ENCODE data around the gene SYT5. TPM values are rescaled to one million over a fixed set of nuclear protein-coding genes. Genes with fewer than 3 reads are reported as not detected.

Gene SYT5
- total and polyA plus RNA-seq, 4 donors: 0.06 to 0.40 (median 0.33) TPM; not detected in 1

- no peak for TF ChIP-seq CTCF (IDR thresholded peaks at IDR 0.05; ENCODE audit: control extremely low read depth, extremely low read depth)
- peak in 1 of 3 donors; percentile 27 for DNase-seq
- 56 to 73% methylated on average over 25 of the region's 25 CpGs for WGBS, 2 donors
- Histone ChIP-seq H3K27me3 (ENCODE audit: control insufficient read depth in 3 of 3, insufficient read depth in 3 of 3, low read length in 2 of 3) (peaks cover 0 to 6% (median 3%) of the 10 kb centered on the region in 3 donors), H3K27ac (ENCODE audit: low read depth in 1 of 2, low read length in 1 of 2) (no peak overlapping the region), H3K36me3 (ENCODE audit: control insufficient read depth in 4 of 4, insufficient read depth in 4 of 4, low read length in 4 of 4) (no peaks in the 10 kb centered on the region), H3K9me3 (ENCODE audit: control insufficient read depth in 4 of 4, insufficient read depth in 3 of 4, low read length in 3 of 4) (no peaks in the 10 kb centered on the region), H3K9ac (ENCODE audit: insufficient read depth in 1 of 2, low read length in 2 of 2) (no peak overlapping the region), H3K4me1 (ENCODE audit: control insufficient read depth in 5 of 5, insufficient read depth in 5 of 5, low read length in 5 of 5) (peaks cover 0 to 2% (median 0%) of the 10 kb centered on the region in 5 donors), H3K4me3 (no peak overlapping the region)
- ATAC-seq (ENCODE audit: insufficient read depth, low FRiP score): no peak
These were observed 46.2 kb downstream of the SYT5 start for GRCh38 chr19:55133639-55134444.

GRCh38 chr19:55132453-55133129 is 47.5 kb downstream of the SYT5 start:
- ATAC-seq (ENCODE audit: insufficient read depth, low FRiP score): no peak

GRCh38 chr19:55131421-55131820 is 48.7 kb downstream of the SYT5 start:
- H3K4me3 ChIP-seq: no peak overlapping the region
- ATAC-seq (ENCODE audit: insufficient read depth, low FRiP score) (no peak), DNase-seq (no peak)
- no peak overlapping the region for H3K9ac ChIP-seq (ENCODE audit: insufficient read depth in 1 of 2, low read length in 2 of 2)
- 79 to 82% methylated on average over 16 of the region's 16 CpGs for WGBS, 2 donors
- H3K36me3 ChIP-seq (ENCODE audit: control insufficient read depth in 4 of 4, insufficient read depth in 4 of 4, low read length in 4 of 4): no peaks in the 10 kb centered on the region
- H3K9me3 ChIP-seq (ENCODE audit: control insufficient read depth in 4 of 4, insufficient read depth in 3 of 4, low read length in 3 of 4): no peaks in the 10 kb centered on the region
- peaks cover 0 to 6% (median 3%) of the 10 kb centered on the region in 3 donors for H3K27me3 ChIP-seq (ENCODE audit: control insufficient read depth in 3 of 3, insufficient read depth in 3 of 3, low read length in 2 of 3)
- peaks cover 0 to 2% (median 0%) of the 10 kb centered on the region in 5 donors for H3K4me1 ChIP-seq (ENCODE audit: control insufficient read depth in 5 of 5, insufficient read depth in 5 of 5, low read length in 5 of 5)
- TF ChIP-seq CTCF (IDR thresholded peaks at IDR 0.05; ENCODE audit: control extremely low read depth, extremely low read depth): no peak
- no peak overlapping the region for H3K27ac ChIP-seq (ENCODE audit: low read depth in 1 of 2, low read length in 1 of 2)

More at GRCh38 chr19:55132453-55133129, 47.5 kb downstream of the SYT5 start:
- peaks cover 0 to 2% (median 0%) of the 10 kb centered on the region in 5 donors for H3K4me1 ChIP-seq (ENCODE audit: control insufficient read depth in 5 of 5, insufficient read depth in 5 of 5, low read length in 5 of 5)
- H3K9ac ChIP-seq (ENCODE audit: insufficient read depth in 1 of 2, low read length in 2 of 2): no peak overlapping the region
- no peaks in the 10 kb centered on the region for H3K36me3 ChIP-seq (ENCODE audit: control insufficient read depth in 4 of 4, insufficient read depth in 4 of 4, low read length in 4 of 4)
- no peak for TF ChIP-seq CTCF (IDR thresholded peaks at IDR 0.05; ENCODE audit: control extremely low read depth, extremely low read depth)
- no peak overlapping the region for H3K4me3 ChIP-seq
- no peak for DNase-seq
- H3K27ac ChIP-seq (ENCODE audit: low read depth in 1 of 2, low read length in 1 of 2): no peak overlapping the region
- H3K27me3 ChIP-seq (ENCODE audit: control insufficient read depth in 3 of 3, insufficient read depth in 3 of 3, low read length in 2 of 3): peaks cover 0 to 6% (median 3%) of the 10 kb centered on the region in 3 donors
- H3K9me3 ChIP-seq (ENCODE audit: control insufficient read depth in 4 of 4, insufficient read depth in 3 of 4, low read length in 3 of 4): no peaks in the 10 kb centered on the region
- WGBS, 2 donors: 43 to 45% methylated on average over 14 of the region's 14 CpGs

Small RNA genes within 50 kb of the gene (small RNA-seq; reads per million reads assigned to genes)
- gene MIR7975 (ENCODE audit: low replicate concordance): not detected
- not detected for gene RF01210 (ENCODE audit: low replicate concordance)

Other genes with a start within 250 kb of the SYT5 start
- not detected for gene NLRP7, start 232.8 kb downstream of the SYT5 start, total RNA-seq
- under 1 TPM in 1 of 2 donors, not detected in 1; 0.06 TPM for gene NLRP7, start 232.8 kb downstream of the SYT5 start, polyA plus RNA-seq
- 10 to 100 TPM; 10.5 to 41.6 TPM for gene NLRP2, start 213.9 kb downstream of the SYT5 start, total RNA-seq
- 10 to 100 TPM in 1 of 2 donors, 1 to 10 TPM in 1; 7.7 to 13.5 TPM for gene NLRP2, start 213.9 kb downstream of the SYT5 start, polyA plus RNA-seq
- under 1 TPM; 0.28 to 0.52 TPM for gene GP6, start 142.0 kb downstream of the SYT5 start, total RNA-seq
- 1 to 10 TPM in 1 of 2 donors, under 1 TPM in 1; 0.28 to 1.5 TPM for gene GP6, start 142.0 kb downstream of the SYT5 start, polyA plus RNA-seq
- gene RDH13, start 117.1 kb downstream of the SYT5 start, total RNA-seq: 10 to 100 TPM; 17.5 to 30.5 TPM
- 10 to 100 TPM in 1 of 2 donors, 1 to 10 TPM in 1; 9.2 to 19.7 TPM for gene RDH13, start 117.1 kb downstream of the SYT5 start, polyA plus RNA-seq
- gene EPS8L1, start 104.4 kb downstream of the SYT5 start, total RNA-seq: 10 to 100 TPM; 19.5 to 49.0 TPM
- gene EPS8L1, start 104.4 kb downstream of the SYT5 start, polyA plus RNA-seq: 10 to 100 TPM; 24.6 to 61.8 TPM
- 100 to 1,000 TPM in 1 of 2 donors, 10 to 100 TPM in 1; 47.4 to 163 TPM for gene PPP1R12C, start 62.7 kb downstream of the SYT5 start, total RNA-seq
- gene PPP1R12C, start 62.7 kb downstream of the SYT5 start, polyA plus RNA-seq: 100 to 1,000 TPM; 108 to 114 TPM
- gene TNNT1, start 31.1 kb downstream of the SYT5 start, total RNA-seq: 1 to 10 TPM; 1.5 to 4.1 TPM
- gene TNNT1, start 31.1 kb downstream of the SYT5 start, polyA plus RNA-seq: 1 to 10 TPM; 1.2 to 5.2 TPM
- gene TNNI3, start 22.6 kb downstream of the SYT5 start, total RNA-seq: 1 to 10 TPM; 4.4 to 4.8 TPM
- 1 to 10 TPM; 1.2 to 2.2 TPM for gene TNNI3, start 22.6 kb downstream of the SYT5 start, polyA plus RNA-seq
- 10 to 100 TPM; 16.4 to 52.3 TPM for gene DNAAF3, start 13.7 kb downstream of the SYT5 start, total RNA-seq
- 10 to 100 TPM; 10.9 to 11.0 TPM for gene DNAAF3, start 13.7 kb downstream of the SYT5 start, polyA plus RNA-seq
- gene PTPRH, start 29.2 kb upstream of the SYT5 start, total RNA-seq: 1 to 10 TPM in 1 of 2 donors, under 1 TPM in 1; 0.37 to 1.3 TPM
- gene PTPRH, start 29.2 kb upstream of the SYT5 start, polyA plus RNA-seq: under 1 TPM; 0.22 to 0.65 TPM
- 1 to 10 TPM; 1.8 to 4.7 TPM for gene TMEM86B, start 48.5 kb upstream of the SYT5 start, total RNA-seq
- gene TMEM86B, start 48.5 kb upstream of the SYT5 start, polyA plus RNA-seq: 1 to 10 TPM; 3.9 to 5.3 TPM
- gene PPP6R1, start 78.7 kb upstream of the SYT5 start, total RNA-seq: 10 to 100 TPM; 37.3 to 86.3 TPM
- 10 to 100 TPM; 37.8 to 58.4 TPM for gene PPP6R1, start 78.7 kb upstream of the SYT5 start, polyA plus RNA-seq
- 10 to 100 TPM; 19.3 to 53.1 TPM for gene HSPBP1, start 99.8 kb upstream of the SYT5 start, total RNA-seq
- gene HSPBP1, start 99.8 kb upstream of the SYT5 start, polyA plus RNA-seq: 10 to 100 TPM; 50.2 to 62.2 TPM
- 1 to 10 TPM; 2.1 to 6.4 TPM for gene BRSK1, start 103.7 kb upstream of the SYT5 start, total RNA-seq
- under 1 TPM; 0.53 to 0.94 TPM for gene BRSK1, start 103.7 kb upstream of the SYT5 start, polyA plus RNA-seq
- 10 to 100 TPM in 1 of 2 donors, 1 to 10 TPM in 1; 2.3 to 20.6 TPM for gene TMEM150B, start 145.1 kb upstream of the SYT5 start, total RNA-seq
- gene TMEM150B, start 145.1 kb upstream of the SYT5 start, polyA plus RNA-seq: 10 to 100 TPM; 13.4 to 23.0 TPM
- 10 to 100 TPM; 14.1 to 16.5 TPM for gene KMT5C, start 159.6 kb upstream of the SYT5 start, total RNA-seq
- gene KMT5C, start 159.6 kb upstream of the SYT5 start, polyA plus RNA-seq: 10 to 100 TPM in 1 of 2 donors, 1 to 10 TPM in 1; 6.7 to 10.9 TPM
- gene COX6B2, start 174.4 kb upstream of the SYT5 start, total RNA-seq: 1 to 10 TPM in 1 of 2 donors, not detected in 1; 1.4 TPM
- under 1 TPM; 0.16 to 0.50 TPM for gene COX6B2, start 174.4 kb upstream of the SYT5 start, polyA plus RNA-seq
- gene GARIN5B, start 183.0 kb upstream of the SYT5 start, total RNA-seq: under 1 TPM in 1 of 2 donors, not detected in 1; 0.09 TPM
- gene GARIN5B, start 183.0 kb upstream of the SYT5 start, polyA plus RNA-seq: not detected
- gene IL11, start 190.2 kb upstream of the SYT5 start, total RNA-seq: under 1 TPM in 1 of 2 donors, not detected in 1; 0.74 TPM
- under 1 TPM; 0.26 to 0.41 TPM for gene IL11, start 190.2 kb upstream of the SYT5 start, polyA plus RNA-seq
- gene TMEM190, start 196.5 kb upstream of the SYT5 start, total RNA-seq: 100 to 1,000 TPM in 1 of 2 donors, 10 to 100 TPM in 1; 14.3 to 106 TPM
- gene TMEM190, start 196.5 kb upstream of the SYT5 start, polyA plus RNA-seq: 10 to 100 TPM; 56.2 to 68.8 TPM
- gene TMEM238, start 204.0 kb upstream of the SYT5 start, total RNA-seq: 10 to 100 TPM in 1 of 2 donors, under 1 TPM in 1; 0.43 to 31.0 TPM
- under 1 TPM; 0.76 to 0.89 TPM for gene TMEM238, start 204.0 kb upstream of the SYT5 start, polyA plus RNA-seq
- gene RPL28, start 205.6 kb upstream of the SYT5 start, total RNA-seq: 1,000 to 10,000 TPM in 1 of 2 donors, 100 to 1,000 TPM in 1; 272 to 1,742 TPM
- 1,000 to 10,000 TPM; 1,460 to 3,086 TPM for gene RPL28, start 205.6 kb upstream of the SYT5 start, polyA plus RNA-seq
- gene UBE2S, start 227.5 kb upstream of the SYT5 start, total RNA-seq: 10 to 100 TPM; 22.8 to 25.6 TPM
- gene UBE2S, start 227.5 kb upstream of the SYT5 start, polyA plus RNA-seq: 10 to 100 TPM; 11.3 to 17.3 TPM

All from lung (tissue), 13 donors.